Measurements from ENCODE around the gene TEX19. TPM values are rescaled to one million over a fixed set of nuclear protein-coding genes. Genes with fewer than 3 reads are reported as not detected.

The TEX19 gene
- total and polyA plus RNA-seq, 9 of the 15 experiments (the other 6 are each of a cell fraction or from before 2014, with no cell fraction given): 0.10 to 4.9 (median 1.9) TPM

DNA sequence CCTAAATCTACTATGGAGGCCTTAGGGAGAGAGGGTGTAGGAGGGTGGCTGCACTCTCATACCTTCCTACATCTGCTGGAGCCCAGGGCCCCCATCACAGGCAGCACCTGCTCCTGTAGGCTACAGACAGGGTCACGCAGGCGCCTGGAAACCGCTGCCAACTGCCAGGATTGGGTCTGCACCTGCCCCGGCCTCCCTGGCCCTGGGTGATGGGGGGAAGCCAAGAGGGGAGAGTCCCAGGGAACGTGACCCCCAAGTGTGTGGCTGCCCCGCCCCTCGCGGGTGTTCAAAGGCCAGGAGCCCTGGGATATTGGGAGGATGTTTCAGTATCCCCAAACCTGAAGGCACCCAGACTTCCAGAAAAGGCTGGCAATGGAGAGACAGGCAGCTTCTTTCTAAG lies 5.6 kb upstream of the TEX19 start:
- H2AFZ ChIP-seq (ENCODE audit: low read depth, low read length): no peak overlapping the region
- WGBS (ENCODE audit: insufficient coverage, low coverage, missing lambda C conversion rate): 28% methylated on average over 8 of the region's 8 CpGs
- ChIA-PET CTCF (ENCODE audit: low intra/inter-chr PET ratio) (no interaction called here), POLR2A (no interaction called here)
- H3K79me2 ChIP-seq (ENCODE audit: control insufficient read depth, insufficient read depth, low read length): no peaks in the 10 kb centered on the region
- H3K4me3 ChIP-seq: no peak overlapping the region
- no TSS peak for BruUV-seq (replicated peaks)
- TF ChIP-seq, protein P1, sequence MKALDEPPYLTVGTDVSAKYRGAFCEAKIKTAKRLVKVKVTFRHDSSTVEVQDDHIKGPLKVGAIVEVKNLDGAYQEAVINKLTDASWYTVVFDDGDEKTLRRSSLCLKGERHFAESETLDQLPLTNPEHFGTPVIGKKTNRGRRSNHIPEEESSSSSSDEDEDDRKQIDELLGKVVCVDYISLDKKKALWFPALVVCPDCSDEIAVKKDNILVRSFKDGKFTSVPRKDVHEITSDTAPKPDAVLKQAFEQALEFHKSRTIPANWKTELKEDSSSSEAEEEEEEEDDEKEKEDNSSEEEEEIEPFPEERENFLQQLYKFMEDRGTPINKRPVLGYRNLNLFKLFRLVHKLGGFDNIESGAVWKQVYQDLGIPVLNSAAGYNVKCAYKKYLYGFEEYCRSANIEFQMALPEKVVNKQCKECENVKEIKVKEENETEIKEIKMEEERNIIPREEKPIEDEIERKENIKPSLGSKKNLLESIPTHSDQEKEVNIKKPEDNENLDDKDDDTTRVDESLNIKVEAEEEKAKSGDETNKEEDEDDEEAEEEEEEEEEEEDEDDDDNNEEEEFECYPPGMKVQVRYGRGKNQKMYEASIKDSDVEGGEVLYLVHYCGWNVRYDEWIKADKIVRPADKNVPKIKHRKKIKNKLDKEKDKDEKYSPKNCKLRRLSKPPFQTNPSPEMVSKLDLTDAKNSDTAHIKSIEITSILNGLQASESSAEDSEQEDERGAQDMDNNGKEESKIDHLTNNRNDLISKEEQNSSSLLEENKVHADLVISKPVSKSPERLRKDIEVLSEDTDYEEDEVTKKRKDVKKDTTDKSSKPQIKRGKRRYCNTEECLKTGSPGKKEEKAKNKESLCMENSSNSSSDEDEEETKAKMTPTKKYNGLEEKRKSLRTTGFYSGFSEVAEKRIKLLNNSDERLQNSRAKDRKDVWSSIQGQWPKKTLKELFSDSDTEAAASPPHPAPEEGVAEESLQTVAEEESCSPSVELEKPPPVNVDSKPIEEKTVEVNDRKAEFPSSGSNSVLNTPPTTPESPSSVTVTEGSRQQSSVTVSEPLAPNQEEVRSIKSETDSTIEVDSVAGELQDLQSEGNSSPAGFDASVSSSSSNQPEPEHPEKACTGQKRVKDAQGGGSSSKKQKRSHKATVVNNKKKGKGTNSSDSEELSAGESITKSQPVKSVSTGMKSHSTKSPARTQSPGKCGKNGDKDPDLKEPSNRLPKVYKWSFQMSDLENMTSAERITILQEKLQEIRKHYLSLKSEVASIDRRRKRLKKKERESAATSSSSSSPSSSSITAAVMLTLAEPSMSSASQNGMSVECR (CRISPR knock-in tag; IDR thresholded peaks at IDR 0.05): no peak
- TF ChIP-seq, protein P2, sequence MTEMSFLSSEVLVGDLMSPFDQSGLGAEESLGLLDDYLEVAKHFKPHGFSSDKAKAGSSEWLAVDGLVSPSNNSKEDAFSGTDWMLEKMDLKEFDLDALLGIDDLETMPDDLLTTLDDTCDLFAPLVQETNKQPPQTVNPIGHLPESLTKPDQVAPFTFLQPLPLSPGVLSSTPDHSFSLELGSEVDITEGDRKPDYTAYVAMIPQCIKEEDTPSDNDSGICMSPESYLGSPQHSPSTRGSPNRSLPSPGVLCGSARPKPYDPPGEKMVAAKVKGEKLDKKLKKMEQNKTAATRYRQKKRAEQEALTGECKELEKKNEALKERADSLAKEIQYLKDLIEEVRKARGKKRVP (CRISPR knock-in tag; IDR thresholded peaks at IDR 0.05): no peak
- TF ChIP-seq, protein P3, sequence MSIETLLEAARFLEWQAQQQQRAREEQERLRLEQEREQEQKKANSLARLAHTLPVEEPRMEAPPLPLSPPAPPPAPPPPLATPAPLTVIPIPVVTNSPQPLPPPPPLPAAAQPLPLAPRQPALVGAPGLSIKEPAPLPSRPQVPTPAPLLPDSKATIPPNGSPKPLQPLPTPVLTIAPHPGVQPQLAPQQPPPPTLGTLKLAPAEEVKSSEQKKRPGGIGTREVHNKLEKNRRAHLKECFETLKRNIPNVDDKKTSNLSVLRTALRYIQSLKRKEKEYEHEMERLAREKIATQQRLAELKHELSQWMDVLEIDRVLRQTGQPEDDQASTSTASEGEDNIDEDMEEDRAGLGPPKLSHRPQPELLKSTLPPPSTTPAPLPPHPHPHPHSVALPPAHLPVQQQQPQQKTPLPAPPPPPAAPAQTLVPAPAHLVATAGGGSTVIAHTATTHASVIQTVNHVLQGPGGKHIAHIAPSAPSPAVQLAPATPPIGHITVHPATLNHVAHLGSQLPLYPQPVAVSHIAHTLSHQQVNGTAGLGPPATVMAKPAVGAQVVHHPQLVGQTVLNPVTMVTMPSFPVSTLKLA (conservative IDR thresholded peaks at IDR 0.05): no peak
- TF ChIP-seq ZNF561 (CRISPR knock-in tag; conservative IDR thresholded peaks at IDR 0.05) (no peak), SOX6 (IDR thresholded peaks at IDR 0.05) (no peak), ZFP30 (CRISPR knock-in tag; IDR thresholded peaks at IDR 0.05; ENCODE audit: borderline replicate concordance) (no peak), MTA1 (IDR thresholded peaks at IDR 0.05; ENCODE audit: borderline replicate concordance) (no peak), CBFA2T3 (IDR thresholded peaks at IDR 0.05) (no peak)
- TF ChIP-seq, protein P4, sequence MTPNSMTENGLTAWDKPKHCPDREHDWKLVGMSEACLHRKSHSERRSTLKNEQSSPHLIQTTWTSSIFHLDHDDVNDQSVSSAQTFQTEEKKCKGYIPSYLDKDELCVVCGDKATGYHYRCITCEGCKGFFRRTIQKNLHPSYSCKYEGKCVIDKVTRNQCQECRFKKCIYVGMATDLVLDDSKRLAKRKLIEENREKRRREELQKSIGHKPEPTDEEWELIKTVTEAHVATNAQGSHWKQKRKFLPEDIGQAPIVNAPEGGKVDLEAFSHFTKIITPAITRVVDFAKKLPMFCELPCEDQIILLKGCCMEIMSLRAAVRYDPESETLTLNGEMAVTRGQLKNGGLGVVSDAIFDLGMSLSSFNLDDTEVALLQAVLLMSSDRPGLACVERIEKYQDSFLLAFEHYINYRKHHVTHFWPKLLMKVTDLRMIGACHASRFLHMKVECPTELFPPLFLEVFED (CRISPR knock-in tag; conservative IDR thresholded peaks at IDR 0.05): no peak
- TF ChIP-seq, protein P5, sequence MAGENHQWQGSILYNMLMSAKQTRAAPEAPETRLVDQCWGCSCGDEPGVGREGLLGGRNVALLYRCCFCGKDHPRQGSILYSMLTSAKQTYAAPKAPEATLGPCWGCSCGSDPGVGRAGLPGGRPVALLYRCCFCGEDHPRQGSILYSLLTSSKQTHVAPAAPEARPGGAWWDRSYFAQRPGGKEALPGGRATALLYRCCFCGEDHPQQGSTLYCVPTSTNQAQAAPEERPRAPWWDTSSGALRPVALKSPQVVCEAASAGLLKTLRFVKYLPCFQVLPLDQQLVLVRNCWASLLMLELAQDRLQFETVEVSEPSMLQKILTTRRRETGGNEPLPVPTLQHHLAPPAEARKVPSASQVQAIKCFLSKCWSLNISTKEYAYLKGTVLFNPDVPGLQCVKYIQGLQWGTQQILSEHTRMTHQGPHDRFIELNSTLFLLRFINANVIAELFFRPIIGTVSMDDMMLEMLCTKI (IDR thresholded peaks at IDR 0.05; ENCODE audit: partially characterized antibody): no peak
- no peak for ATAC-seq
- intact Hi-C loops (cut with micrococcal nuclease): loop anchor here (5.0 to 10.0 kb wide), 3 partner anchors 141 to 414 kb away; no protein-coding TSS in a partner anchor
- peaks cover 11 to 57% of the 10 kb centered on the region in 2 experiments; a peak in 4 of 5 replicates for H3K4me1 ChIP-seq (replicated peaks in 1 of 2; ENCODE audit: control insufficient read depth in 2 of 2, insufficient read depth in 2 of 2, low read length in 2 of 2)
- no peaks in the 10 kb centered on the region for H3K36me3 ChIP-seq (ENCODE audit: control insufficient read depth, insufficient read depth, low read length)
- no peaks in the 10 kb centered on the region for H3K9me1 ChIP-seq (ENCODE audit: control insufficient read depth, insufficient read depth, low read length)
- H3K9me3 ChIP-seq (replicated peaks; ENCODE audit: control insufficient read depth, insufficient read depth, low read depth, low read length): no peaks in the 10 kb centered on the region
- no peak for FAIRE-seq
- H3K9ac ChIP-seq (ENCODE audit: insufficient read depth in 1 of 2, low read depth in 2 of 2, low read length in 2 of 2): peak overlapping the region in 1 of 2 experiments; percentile 57; a peak in 1 of 4 replicates
- H4K20me1 ChIP-seq (replicated peaks; ENCODE audit: control insufficient read depth, insufficient read depth, low read length): no peaks in the 10 kb centered on the region
- H3K27me3 ChIP-seq (ENCODE audit: control insufficient read depth in 2 of 2, insufficient read depth in 2 of 2, low read length in 2 of 2): no peaks in the 10 kb centered on the region
- in situ Hi-C loops (cut with MboI): loop anchor here (5.0 kb wide), 2 partner anchors 204 to 429 kb away; no protein-coding TSS in a partner anchor
- no peak overlapping the region for H3K27ac ChIP-seq (ENCODE audit: extremely low read depth, low read depth, low read length)
- no peak for DNase-seq (ENCODE audit: extremely low read depth in 1 of 4, low spot score in 3 of 4)
- no peak overlapping the region for H3K4me2 ChIP-seq (ENCODE audit: insufficient read depth, low read length)
